Activated B cell treated with CpG ODN at 0.5 μM for 24 hours (primary cell): ENCODE measurements around the gene NINJ2. TPM values are rescaled to one million over a fixed set of nuclear protein-coding genes. Genes with fewer than 3 reads are reported as not detected.
A peak's percentile ranks its signal among the peaks of the same experiment; 100 is the strongest.

Experiments used
- ATAC-seq: fragments of 200-7000 bp; cut with Tn5 transposase; one replicate; pipeline ENCODE4 v1.10.0; 2021; ENCODE audit warnings: low read depth, mild to moderate bottlenecking, moderate library complexity
- CTCF ChIA-PET: fragments of 350-600 bp; sonication (Branson Sonifier 250); formaldehyde crosslinking; loops from one replicate; lab custom pipeline; 2021; ENCODE audit warnings: antibody characterized with exemption; lab: Charles Lee
- POLR2A ChIA-PET: fragments of 350-600 bp; sonication (Branson Sonifier 250); formaldehyde crosslinking; loops from one replicate; lab custom pipeline; 2021; ENCODE audit warnings: antibody characterized with exemption; lab: Charles Lee
- DNase-seq: peaks from one replicate; pipeline ENCODE4 v3.0.0; 2022
- H3K27ac Mint-ChIP-seq: one replicate; pipeline ENCODE4 v1.8.0; 2020; ENCODE audit warnings: mixed read lengths
- H3K27me3 Mint-ChIP-seq: one replicate; pipeline ENCODE4 v1.8.0; 2021; ENCODE audit warnings: mixed read lengths
- H3K36me3 Mint-ChIP-seq: one replicate; pipeline ENCODE4 v1.8.0; 2021; ENCODE audit warnings: low read depth, mixed read lengths
- H3K4me1 Mint-ChIP-seq: one replicate; pipeline ENCODE4 v1.8.0; 2021; ENCODE audit warnings: mixed read lengths
- H3K4me3 Mint-ChIP-seq: one replicate; pipeline ENCODE4 v1.8.0; 2020; ENCODE audit warnings: mild to moderate bottlenecking, mixed read lengths
- H3K9me3 Mint-ChIP-seq: one replicate; pipeline ENCODE4 v1.8.0; 2020; ENCODE audit warnings: mixed read lengths
- intact Hi-C: fragments of 100-400 bp; cut with micrococcal nuclease; formaldehyde crosslinking; loops from one replicate; pipeline ENCODE4 v1.15.1; 2024
- total RNA-seq: library from RNA; stranded (reverse); gene quantifications from 2 replicates; pipeline ENCODE4 v1.2.3, GENCODE V29; 2022
- TF ChIP-seq, protein P1 (sequence below): fragments of 200-600 bp; IDR thresholded peaks from one replicate; pipeline ENCODE4 v1.8.0; 2022; ENCODE audit warnings: antibody characterized with exemption, mild to moderate bottlenecking

NINJ2 gene
- total RNA-seq, 1 donor from 2014 or later, result 3.6 TPM

DNA sequence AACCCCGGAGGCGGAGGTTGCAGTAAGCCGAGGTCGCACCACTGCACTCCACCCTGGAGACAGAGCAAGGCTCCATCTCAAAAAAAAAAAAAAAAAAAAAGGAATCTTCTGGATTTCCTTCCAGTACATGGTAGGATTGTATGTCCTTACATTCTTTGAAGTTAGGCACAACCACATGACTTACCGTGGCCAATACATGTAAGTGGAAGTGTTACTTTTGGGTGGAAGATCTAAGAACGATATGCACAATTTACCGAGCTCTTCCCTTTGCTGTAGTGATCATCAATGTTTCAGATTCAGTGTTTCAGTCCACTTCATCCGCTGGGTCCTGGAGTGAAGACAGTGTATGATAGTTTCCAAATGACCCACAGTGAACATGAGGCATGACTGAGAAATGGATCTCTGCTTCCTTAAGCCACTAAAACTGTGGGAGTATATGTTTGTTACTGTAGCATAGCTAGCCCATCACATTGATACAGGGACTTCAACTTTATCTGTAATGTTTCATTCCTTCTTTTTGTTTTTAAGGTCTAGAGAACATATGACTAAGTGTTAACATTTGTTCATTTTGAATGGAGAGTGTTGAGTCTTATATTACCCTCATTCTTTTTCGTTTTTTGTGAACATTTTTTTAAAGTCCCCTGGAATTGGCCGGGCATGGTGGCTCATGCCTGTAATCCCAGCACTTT is 18.5 kb upstream of the NINJ2 start:
- no peak for DNase-seq
- ChIA-PET CTCF (no interaction called here), POLR2A (interaction anchor here (0.6 to 1.8 kb wide), 6 partner anchors 7 to 902 kb away, joined by 3 to 9 read pairs (median 4); partner anchors contain the start of gene WNK1)
- no peaks in the 10 kb centered on the region for H3K9me3 Mint-ChIP-seq
- H3K27me3 Mint-ChIP-seq, result no peaks in the 10 kb centered on the region
- TF ChIP-seq, protein P1, sequence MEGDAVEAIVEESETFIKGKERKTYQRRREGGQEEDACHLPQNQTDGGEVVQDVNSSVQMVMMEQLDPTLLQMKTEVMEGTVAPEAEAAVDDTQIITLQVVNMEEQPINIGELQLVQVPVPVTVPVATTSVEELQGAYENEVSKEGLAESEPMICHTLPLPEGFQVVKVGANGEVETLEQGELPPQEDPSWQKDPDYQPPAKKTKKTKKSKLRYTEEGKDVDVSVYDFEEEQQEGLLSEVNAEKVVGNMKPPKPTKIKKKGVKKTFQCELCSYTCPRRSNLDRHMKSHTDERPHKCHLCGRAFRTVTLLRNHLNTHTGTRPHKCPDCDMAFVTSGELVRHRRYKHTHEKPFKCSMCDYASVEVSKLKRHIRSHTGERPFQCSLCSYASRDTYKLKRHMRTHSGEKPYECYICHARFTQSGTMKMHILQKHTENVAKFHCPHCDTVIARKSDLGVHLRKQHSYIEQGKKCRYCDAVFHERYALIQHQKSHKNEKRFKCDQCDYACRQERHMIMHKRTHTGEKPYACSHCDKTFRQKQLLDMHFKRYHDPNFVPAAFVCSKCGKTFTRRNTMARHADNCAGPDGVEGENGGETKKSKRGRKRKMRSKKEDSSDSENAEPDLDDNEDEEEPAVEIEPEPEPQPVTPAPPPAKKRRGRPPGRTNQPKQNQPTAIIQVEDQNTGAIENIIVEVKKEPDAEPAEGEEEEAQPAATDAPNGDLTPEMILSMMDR, result no peak
- peaks cover 57% of the 10 kb centered on the region for H3K4me1 Mint-ChIP-seq
- no peak for ATAC-seq
- no peaks in the 10 kb centered on the region for H3K36me3 Mint-ChIP-seq
- intact Hi-C loops, result no loop called here
- H3K4me3 Mint-ChIP-seq, result no peak overlapping the region
- peak overlapping the region; percentile 83 for H3K27ac Mint-ChIP-seq

DNA sequence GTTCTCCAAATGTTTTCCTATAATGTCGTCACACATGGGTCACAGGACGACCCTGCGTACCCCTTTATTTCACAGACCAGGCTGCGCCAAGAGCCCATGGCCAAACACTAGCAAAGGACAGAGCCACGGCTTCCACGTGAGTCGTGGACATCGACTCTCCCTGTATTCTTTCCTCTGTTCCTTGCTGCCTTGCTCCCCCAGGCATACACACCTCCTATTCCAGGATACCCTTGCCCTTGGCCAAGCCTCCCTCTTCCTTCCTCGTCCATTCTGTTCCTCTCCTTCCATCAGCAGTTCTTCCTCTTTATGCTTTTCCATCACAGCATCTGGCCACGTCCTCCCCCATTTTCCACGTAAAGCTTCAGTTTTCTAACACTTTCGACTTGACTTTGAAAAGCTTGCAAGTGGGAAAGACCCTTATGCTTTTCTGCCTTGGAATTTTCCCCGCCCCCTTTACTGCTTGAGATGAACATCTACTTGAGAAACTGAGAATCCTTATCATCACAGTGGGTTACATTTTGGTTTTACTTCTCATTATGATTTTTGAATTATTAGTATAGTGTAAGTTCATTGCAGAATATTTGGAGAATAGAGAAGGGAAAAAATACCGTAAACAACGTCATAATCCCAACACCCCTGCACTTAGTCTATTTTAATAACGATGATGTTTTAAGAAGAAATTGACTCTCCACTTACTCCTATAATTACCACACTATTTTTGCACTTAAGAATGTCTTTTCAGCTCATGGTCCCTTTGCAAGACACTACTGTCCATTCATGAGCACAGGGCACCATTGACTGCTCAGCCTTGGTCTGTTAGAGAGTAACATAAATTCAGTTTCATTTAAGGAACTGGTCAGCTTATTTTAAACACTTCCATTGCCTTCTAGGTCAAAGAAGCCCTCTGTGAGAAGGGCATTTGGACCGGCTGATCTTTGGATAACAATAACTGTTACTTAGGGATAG is 15.8 kb upstream of the NINJ2 start:
- ChIA-PET CTCF (no interaction called here), POLR2A (interaction anchor here (0.7 to 1.1 kb wide), 2 partner anchors 11 to 30 kb away, joined by 3 read pairs; no protein-coding TSS in a partner anchor)
- intact Hi-C loops, result no loop called here
- no peaks in the 10 kb centered on the region for H3K27me3 Mint-ChIP-seq
- no peaks in the 10 kb centered on the region for H3K36me3 Mint-ChIP-seq
- peaks cover 42% of the 10 kb centered on the region for H3K4me1 Mint-ChIP-seq
- TF ChIP-seq, protein P1, result no peak
- ATAC-seq, result no peak
- DNase-seq, result no peak
- peak overlapping the region; percentile 8 for H3K27ac Mint-ChIP-seq
- H3K9me3 Mint-ChIP-seq, result no peaks in the 10 kb centered on the region
- no peak overlapping the region for H3K4me3 Mint-ChIP-seq

DNA sequence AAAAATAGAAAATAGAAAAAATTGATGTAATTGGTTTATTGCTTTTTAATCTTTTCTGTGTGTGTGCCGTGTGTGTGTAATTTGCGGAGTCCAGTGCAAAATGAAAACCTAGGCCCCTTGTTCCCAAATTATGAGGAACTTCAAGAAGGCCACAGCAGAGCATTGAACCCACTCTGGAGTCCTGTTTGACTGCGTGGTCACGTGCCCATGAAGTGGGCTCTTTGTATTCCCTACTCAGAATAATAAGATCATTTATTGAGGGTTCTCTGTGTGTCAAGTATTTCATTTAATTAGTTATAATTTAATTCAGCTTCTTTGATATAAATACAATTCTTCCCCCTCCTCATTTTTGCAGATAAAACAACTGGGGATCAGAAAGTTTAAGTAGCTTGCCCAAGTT is 12.3 kb upstream of the NINJ2 start:
- H3K4me3 Mint-ChIP-seq, result peak overlapping the region; percentile 35
- intact Hi-C loops, result loop anchor here (2.0 kb wide), 2 partner anchors 17 to 43 kb away; no protein-coding TSS in a partner anchor
- H3K36me3 Mint-ChIP-seq, result no peaks in the 10 kb centered on the region
- ATAC-seq (no peak), DNase-seq (no peak)
- H3K27me3 Mint-ChIP-seq, result no peaks in the 10 kb centered on the region
- ChIA-PET POLR2A (interaction anchor here (0.7 to 2.3 kb wide), 3 partner anchors 9 to 79 kb away, joined by 3 to 12 read pairs (median 4); no protein-coding TSS in a partner anchor), CTCF (interaction anchor here (1.6 kb wide), 1 partner anchor 75 kb away, joined by 11 read pairs; no protein-coding TSS in a partner anchor)
- TF ChIP-seq, protein P1, result no peak
- no peaks in the 10 kb centered on the region for H3K9me3 Mint-ChIP-seq
- H3K4me1 Mint-ChIP-seq, result peaks cover 48% of the 10 kb centered on the region
- H3K27ac Mint-ChIP-seq, result peak overlapping the region; percentile 68

DNA sequence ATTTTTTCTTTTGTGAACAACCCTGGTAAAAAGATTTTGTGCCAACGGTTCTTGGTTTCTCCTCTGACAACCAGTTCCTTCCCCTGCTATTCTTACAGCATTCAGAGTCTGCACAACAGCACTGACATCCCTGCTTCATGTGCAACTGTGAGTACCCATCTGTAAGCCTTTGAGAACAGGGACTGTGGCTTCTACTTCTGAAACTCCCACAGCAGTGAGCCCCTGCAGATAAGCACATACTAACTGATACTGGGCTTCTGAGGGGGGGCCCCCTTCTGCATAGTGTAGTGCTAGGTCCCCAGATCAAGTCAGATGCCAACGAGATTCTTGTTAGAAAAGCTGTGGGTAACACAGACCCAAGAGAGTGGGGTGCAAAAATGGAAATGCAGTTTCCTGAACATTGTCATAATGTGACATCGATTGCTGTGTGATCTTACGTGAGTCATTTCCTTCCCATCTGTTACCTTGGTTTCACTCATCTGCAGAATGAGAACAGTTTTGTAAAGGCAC is 11.1 kb upstream of the NINJ2 start:
- POLR2A ChIA-PET, result interaction anchor here (0.6 to 3.9 kb wide), 13 partner anchors 8 to 80 kb away, joined by 3 to 61 read pairs (median 4); partner anchors contain the start of gene WNK1

More for the DNA sequence above, 11.1 kb upstream of the NINJ2 start:
- Mint-ChIP-seq H3K27ac (peak overlapping the region; percentile 96), H3K4me3 (peak overlapping the region; percentile 79), H3K27me3 (no peaks in the 10 kb centered on the region), H3K9me3 (no peaks in the 10 kb centered on the region), H3K4me1 (peaks cover 53% of the 10 kb centered on the region), H3K36me3 (no peaks in the 10 kb centered on the region)
- intact Hi-C loops, result loop anchor here (1.0 to 2.0 kb wide), 6 partner anchors 11 to 98 kb away; no protein-coding TSS in a partner anchor
- CTCF ChIA-PET, result interaction anchor here (1.2 to 2.6 kb wide), 5 partner anchors 15 to 140 kb away, joined by 3 to 23 read pairs (median 4); partner anchors contain the start of gene WNK1
- DNase-seq (peak; percentile 45), ATAC-seq (peak; percentile 86)
- TF ChIP-seq, protein P1, result no peak
